ENCODE measurements around the gene TTC1. TPM values are rescaled to one million over a fixed set of nuclear protein-coding genes. Genes with fewer than 3 reads are reported as not detected.

The TTC1 gene
- total RNA-seq, 4 donors from 2014 or later, result 39.9 to 67.9 (median 56.3) TPM

GRCh38 chr5:160092960-160093707 lies 84.2 kb downstream of the TTC1 start:
- no peak for DNase-seq
- in situ Hi-C loops (cut with MboI; ENCODE audit: low sequenced_read_pairs in 4 of 4), result no loop called here
- intact Hi-C loops (cut with DNase I; ENCODE audit: low total_unique reads), result no loop called here
- H3K27me3 ChIP-seq, result no peaks in the 10 kb centered on the region
- ATAC-seq, result no peak
- H3K9me3 ChIP-seq, result no peaks in the 10 kb centered on the region
- no peak overlapping the region for H3K4me3 ChIP-seq
- no peak for TF ChIP-seq CTCF (IDR thresholded peaks at IDR 0.05 in 4 of 5, conservative IDR thresholded peaks at IDR 0.05 in 1 of 5)
- TF ChIP-seq POLR2A (IDR thresholded peaks at IDR 0.05), result no peak
- H3K27ac ChIP-seq, result no peak overlapping the region
- H3K36me3 ChIP-seq, result peaks cover 0 to 19% of the 10 kb centered on the region in 2 donors
- peaks cover 0 to 3% of the 10 kb centered on the region in 2 donors for H3K4me1 ChIP-seq

GRCh38 chr5:160096178-160096577 lies 87.2 kb downstream of the TTC1 start:
- DNase-seq, result no peak
- intact Hi-C loops (cut with DNase I; ENCODE audit: low total_unique reads) (no loop called here), in situ Hi-C loops (cut with MboI; ENCODE audit: low sequenced_read_pairs in 4 of 4) (no loop called here)
- Histone ChIP-seq H3K27me3 (no peaks in the 10 kb centered on the region), H3K36me3 (peaks cover 0 to 29% of the 10 kb centered on the region in 2 donors), H3K9me3 (no peaks in the 10 kb centered on the region), H3K4me3 (no peak overlapping the region), H3K4me1 (peaks cover 0 to 3% of the 10 kb centered on the region in 2 donors), H3K27ac (no peak overlapping the region)
- TF ChIP-seq CTCF (IDR thresholded peaks at IDR 0.05 in 4 of 5, conservative IDR thresholded peaks at IDR 0.05 in 1 of 5) (no peak), POLR2A (IDR thresholded peaks at IDR 0.05) (no peak)
- no peak for ATAC-seq

GRCh38 chr5:160097991-160098390 lies 89.1 kb downstream of the TTC1 start:
- Histone ChIP-seq H3K27me3 (no peaks in the 10 kb centered on the region), H3K36me3 (peaks cover 0 to 18% of the 10 kb centered on the region in 2 donors), H3K27ac (no peak overlapping the region), H3K4me3 (no peak overlapping the region), H3K9me3 (no peaks in the 10 kb centered on the region), H3K4me1 (peaks cover 0 to 3% of the 10 kb centered on the region in 2 donors)
- TF ChIP-seq CTCF (IDR thresholded peaks at IDR 0.05 in 4 of 5, conservative IDR thresholded peaks at IDR 0.05 in 1 of 5) (no peak), POLR2A (IDR thresholded peaks at IDR 0.05) (no peak)
- ATAC-seq (no peak), DNase-seq (no peak)
- intact Hi-C loops (cut with DNase I; ENCODE audit: low total_unique reads) (no loop called here), in situ Hi-C loops (cut with MboI; ENCODE audit: low sequenced_read_pairs in 4 of 4) (no loop called here)

- ATAC-seq, result no peak
- DNase-seq, result no peak
- Histone ChIP-seq H3K27ac (no peak overlapping the region), H3K4me3 (no peak overlapping the region), H3K9me3 (no peaks in the 10 kb centered on the region), H3K4me1 (no peaks in the 10 kb centered on the region), H3K27me3 (no peaks in the 10 kb centered on the region), H3K36me3 (peaks cover 0 to 8% of the 10 kb centered on the region in 2 donors)
- in situ Hi-C loops (cut with MboI; ENCODE audit: low sequenced_read_pairs in 4 of 4), result no loop called here
- intact Hi-C loops (cut with DNase I; ENCODE audit: low total_unique reads), result no loop called here
- TF ChIP-seq POLR2A (IDR thresholded peaks at IDR 0.05), result no peak
- no peak for TF ChIP-seq CTCF (IDR thresholded peaks at IDR 0.05 in 4 of 5, conservative IDR thresholded peaks at IDR 0.05 in 1 of 5)
Measured at GRCh38 chr5:160105686-160106360, 96.9 kb downstream of the TTC1 start.

All from gastrocnemius medialis (tissue), 4 donors.